GM12878 (cell line): ENCODE results near the gene RETREG2.

ENCODE experiments used
- ATF2 ChIP-seq: IDR thresholded peaks from 2 replicates; pipeline ENCODE4 v1.6.1; 2012; ENCODE audit warnings: low read length, inconsistent platforms
- CEBPB ChIP-seq, 2 experiments: fragments of 150-350 bp in 1 of 2; IDR thresholded peaks; 2 replicates each; pipeline ENCODE4 v1.6.1; 2012 to 2014; ENCODE audit warnings: low read depth in 2 of 2, low read length in 2 of 2, borderline replicate concordance in 1 of 2, inconsistent platforms in 1 of 2
- POLR2AphosphoS5 ChIP-seq: IDR thresholded peaks from 2 replicates; pipeline ENCODE4 v1.6.1; 2011; ENCODE audit warnings: mild to moderate bottlenecking, low read length, inconsistent platforms
- REST ChIP-seq: IDR thresholded peaks from 2 replicates; pipeline ENCODE4 v1.6.1; 2012; ENCODE audit warnings: mild to moderate bottlenecking, low read depth, low read length

- TF ChIP-seq POLR2AphosphoS5 (no peak), ATF2 (no peak), REST (no peak), CEBPB (IDR thresholded peaks at IDR 0.05; ENCODE audit: borderline replicate concordance in 1 of 2, low read depth in 2 of 2, low read length in 2 of 2) (no peak)
Measured at GRCh38 chr2:219169930-219170654, 8.0 kb upstream of the RETREG2 start, which contains the start of gene SLC23A3.
